ENCODE data around the gene SRA1. TPM values are rescaled to one million over a fixed set of nuclear protein-coding genes. Genes with fewer than 3 reads are reported as not detected.

The SRA1 gene
- total and polyA plus RNA-seq, 4 donors, result 12.9 to 41.1 (median 19.8) TPM

DNA sequence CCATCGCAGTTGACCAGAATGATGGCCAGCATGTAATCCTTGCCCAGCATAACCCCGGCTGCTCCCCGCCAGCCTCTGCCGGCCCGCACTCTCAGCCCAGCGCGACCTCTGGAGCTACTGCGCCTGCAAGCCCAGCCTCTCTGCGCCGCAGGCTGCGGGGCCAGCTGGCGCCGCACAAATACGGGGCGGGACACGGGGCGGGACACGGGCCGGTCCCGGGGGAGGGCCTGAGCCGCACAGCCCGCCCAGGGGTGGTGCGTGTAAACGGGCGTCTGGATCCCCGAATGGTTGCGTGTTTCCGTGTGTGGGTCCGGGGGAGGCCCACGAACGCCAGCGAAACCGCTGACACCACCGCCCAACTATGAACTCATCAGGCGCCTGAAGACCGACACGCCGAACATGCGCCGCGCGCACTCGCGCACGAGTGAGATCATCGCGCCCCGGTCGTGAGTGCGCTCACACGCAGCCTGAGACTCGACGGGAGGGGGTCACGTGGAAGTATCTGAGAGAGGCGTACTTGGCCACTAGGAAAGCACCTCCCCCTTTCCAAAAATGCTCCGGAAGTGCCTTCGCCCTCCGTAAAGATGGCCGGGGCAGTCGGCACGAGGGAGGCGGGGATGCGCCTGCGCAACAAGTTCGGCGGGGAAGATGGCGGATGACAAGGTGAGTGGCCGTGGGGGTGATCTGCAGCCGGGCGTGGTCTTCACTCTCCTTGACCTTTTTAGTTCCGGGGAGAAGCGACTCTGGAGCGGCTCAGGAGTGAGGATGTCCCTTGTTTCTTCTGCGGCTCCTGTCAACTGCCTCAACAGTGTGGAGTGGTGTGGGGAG lies 7.1 kb upstream of the SRA1 start, which contains the start of the genes APBB3 and SLC35A4 (continued):
- TF ChIP-seq, protein P1, sequence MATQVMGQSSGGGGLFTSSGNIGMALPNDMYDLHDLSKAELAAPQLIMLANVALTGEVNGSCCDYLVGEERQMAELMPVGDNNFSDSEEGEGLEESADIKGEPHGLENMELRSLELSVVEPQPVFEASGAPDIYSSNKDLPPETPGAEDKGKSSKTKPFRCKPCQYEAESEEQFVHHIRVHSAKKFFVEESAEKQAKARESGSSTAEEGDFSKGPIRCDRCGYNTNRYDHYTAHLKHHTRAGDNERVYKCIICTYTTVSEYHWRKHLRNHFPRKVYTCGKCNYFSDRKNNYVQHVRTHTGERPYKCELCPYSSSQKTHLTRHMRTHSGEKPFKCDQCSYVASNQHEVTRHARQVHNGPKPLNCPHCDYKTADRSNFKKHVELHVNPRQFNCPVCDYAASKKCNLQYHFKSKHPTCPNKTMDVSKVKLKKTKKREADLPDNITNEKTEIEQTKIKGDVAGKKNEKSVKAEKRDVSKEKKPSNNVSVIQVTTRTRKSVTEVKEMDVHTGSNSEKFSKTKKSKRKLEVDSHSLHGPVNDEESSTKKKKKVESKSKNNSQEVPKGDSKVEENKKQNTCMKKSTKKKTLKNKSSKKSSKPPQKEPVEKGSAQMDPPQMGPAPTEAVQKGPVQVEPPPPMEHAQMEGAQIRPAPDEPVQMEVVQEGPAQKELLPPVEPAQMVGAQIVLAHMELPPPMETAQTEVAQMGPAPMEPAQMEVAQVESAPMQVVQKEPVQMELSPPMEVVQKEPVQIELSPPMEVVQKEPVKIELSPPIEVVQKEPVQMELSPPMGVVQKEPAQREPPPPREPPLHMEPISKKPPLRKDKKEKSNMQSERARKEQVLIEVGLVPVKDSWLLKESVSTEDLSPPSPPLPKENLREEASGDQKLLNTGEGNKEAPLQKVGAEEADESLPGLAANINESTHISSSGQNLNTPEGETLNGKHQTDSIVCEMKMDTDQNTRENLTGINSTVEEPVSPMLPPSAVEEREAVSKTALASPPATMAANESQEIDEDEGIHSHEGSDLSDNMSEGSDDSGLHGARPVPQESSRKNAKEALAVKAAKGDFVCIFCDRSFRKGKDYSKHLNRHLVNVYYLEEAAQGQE (IDR thresholded peaks at IDR 0.05), result peak; percentile 92
- TF ChIP-seq HNF4A (conservative IDR thresholded peaks at IDR 0.05), result peak; percentile 37 to 53
- TF ChIP-seq, protein P2, sequence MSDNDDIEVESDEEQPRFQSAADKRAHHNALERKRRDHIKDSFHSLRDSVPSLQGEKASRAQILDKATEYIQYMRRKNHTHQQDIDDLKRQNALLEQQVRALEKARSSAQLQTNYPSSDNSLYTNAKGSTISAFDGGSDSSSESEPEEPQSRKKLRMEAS (IDR thresholded peaks at IDR 0.05), result peak; percentile 99
- TF ChIP-seq RXRA (IDR thresholded peaks at IDR 0.05), result peak; percentile 91
- TF ChIP-seq NR2F2 (IDR thresholded peaks at IDR 0.05), result peak; percentile 35
- TF ChIP-seq, protein P3, sequence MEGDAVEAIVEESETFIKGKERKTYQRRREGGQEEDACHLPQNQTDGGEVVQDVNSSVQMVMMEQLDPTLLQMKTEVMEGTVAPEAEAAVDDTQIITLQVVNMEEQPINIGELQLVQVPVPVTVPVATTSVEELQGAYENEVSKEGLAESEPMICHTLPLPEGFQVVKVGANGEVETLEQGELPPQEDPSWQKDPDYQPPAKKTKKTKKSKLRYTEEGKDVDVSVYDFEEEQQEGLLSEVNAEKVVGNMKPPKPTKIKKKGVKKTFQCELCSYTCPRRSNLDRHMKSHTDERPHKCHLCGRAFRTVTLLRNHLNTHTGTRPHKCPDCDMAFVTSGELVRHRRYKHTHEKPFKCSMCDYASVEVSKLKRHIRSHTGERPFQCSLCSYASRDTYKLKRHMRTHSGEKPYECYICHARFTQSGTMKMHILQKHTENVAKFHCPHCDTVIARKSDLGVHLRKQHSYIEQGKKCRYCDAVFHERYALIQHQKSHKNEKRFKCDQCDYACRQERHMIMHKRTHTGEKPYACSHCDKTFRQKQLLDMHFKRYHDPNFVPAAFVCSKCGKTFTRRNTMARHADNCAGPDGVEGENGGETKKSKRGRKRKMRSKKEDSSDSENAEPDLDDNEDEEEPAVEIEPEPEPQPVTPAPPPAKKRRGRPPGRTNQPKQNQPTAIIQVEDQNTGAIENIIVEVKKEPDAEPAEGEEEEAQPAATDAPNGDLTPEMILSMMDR (IDR thresholded peaks at IDR 0.05; ENCODE audit: low read depth, low read length, missing input control), result no peak
- TF ChIP-seq SP1 (IDR thresholded peaks at IDR 0.05), result peak; percentile 77

DNA sequence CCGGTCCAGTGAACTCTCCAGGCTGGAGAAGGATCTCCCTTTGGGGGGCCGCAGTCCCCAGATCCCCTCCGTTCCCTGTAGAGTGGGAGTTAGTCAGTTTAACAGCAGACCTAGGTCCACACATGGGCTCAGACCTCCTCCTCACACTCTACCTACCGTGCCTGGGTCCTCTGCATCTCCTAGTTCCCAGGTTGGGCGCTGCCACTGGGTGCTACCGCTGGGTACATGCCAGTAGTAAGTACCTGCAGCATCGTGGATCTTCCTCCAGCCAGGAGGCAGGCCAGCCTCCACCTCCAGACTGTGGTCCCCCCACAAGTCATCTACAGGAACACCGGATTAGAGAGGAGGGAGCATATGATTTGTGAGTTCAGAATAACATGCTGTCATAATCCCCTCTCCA lies 6.3 kb upstream of the SRA1 start:
- H3K9ac ChIP-seq (ENCODE audit: low read depth in 1 of 2, low read length in 2 of 2), result peak overlapping the region; percentile 73 to 97
- H3K27ac ChIP-seq (ENCODE audit: low read depth in 1 of 2, low read length in 2 of 2), result peak overlapping the region; percentile 92 to 96
- H3K36me3 ChIP-seq (ENCODE audit: control insufficient read depth in 4 of 4, insufficient read depth in 3 of 4, low read depth in 1 of 4, low read length in 3 of 4), result peaks cover 6 to 20% (median 15%) of the 10 kb centered on the region in 4 donors
- TF ChIP-seq HNF4A (conservative IDR thresholded peaks at IDR 0.05) (no peak), GABPA (IDR thresholded peaks at IDR 0.05 in 1 of 2, conservative IDR thresholded peaks at IDR 0.05 in 1 of 2) (no peak), JUND (IDR thresholded peaks at IDR 0.05) (no peak), EGR1 (IDR thresholded peaks at IDR 0.05; ENCODE audit: low read depth in 2 of 2) (no peak), SP1 (IDR thresholded peaks at IDR 0.05) (no peak), YY1 (IDR thresholded peaks at IDR 0.05) (no peak), TAF1 (conservative IDR thresholded peaks at IDR 0.05) (no peak), FOXA2 (IDR thresholded peaks at IDR 0.05) (no peak), HNF4G (IDR thresholded peaks at IDR 0.05) (no peak), RAD21 (IDR thresholded peaks at IDR 0.05) (no peak), FOXA1 (IDR thresholded peaks at IDR 0.05) (no peak), RXRA (IDR thresholded peaks at IDR 0.05) (no peak)
- TF ChIP-seq, protein P4, sequence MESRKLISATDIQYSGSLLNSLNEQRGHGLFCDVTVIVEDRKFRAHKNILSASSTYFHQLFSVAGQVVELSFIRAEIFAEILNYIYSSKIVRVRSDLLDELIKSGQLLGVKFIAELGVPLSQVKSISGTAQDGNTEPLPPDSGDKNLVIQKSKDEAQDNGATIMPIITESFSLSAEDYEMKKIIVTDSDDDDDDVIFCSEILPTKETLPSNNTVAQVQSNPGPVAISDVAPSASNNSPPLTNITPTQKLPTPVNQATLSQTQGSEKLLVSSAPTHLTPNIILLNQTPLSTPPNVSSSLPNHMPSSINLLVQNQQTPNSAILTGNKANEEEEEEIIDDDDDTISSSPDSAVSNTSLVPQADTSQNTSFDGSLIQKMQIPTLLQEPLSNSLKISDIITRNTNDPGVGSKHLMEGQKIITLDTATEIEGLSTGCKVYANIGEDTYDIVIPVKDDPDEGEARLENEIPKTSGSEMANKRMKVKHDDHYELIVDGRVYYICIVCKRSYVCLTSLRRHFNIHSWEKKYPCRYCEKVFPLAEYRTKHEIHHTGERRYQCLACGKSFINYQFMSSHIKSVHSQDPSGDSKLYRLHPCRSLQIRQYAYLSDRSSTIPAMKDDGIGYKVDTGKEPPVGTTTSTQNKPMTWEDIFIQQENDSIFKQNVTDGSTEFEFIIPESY (IDR thresholded peaks at IDR 0.05), result no peak
- TF ChIP-seq, protein P3 (IDR thresholded peaks at IDR 0.05; ENCODE audit: low read depth, low read length, missing input control), result no peak
- TF ChIP-seq, protein P5, sequence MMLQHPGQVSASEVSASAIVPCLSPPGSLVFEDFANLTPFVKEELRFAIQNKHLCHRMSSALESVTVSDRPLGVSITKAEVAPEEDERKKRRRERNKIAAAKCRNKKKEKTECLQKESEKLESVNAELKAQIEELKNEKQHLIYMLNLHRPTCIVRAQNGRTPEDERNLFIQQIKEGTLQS (IDR thresholded peaks at IDR 0.05), result no peak
- TF ChIP-seq, protein P2 (IDR thresholded peaks at IDR 0.05), result no peak
- TF ChIP-seq, protein P1 (IDR thresholded peaks at IDR 0.05), result no peak
- peaks cover 27 to 77% (median 73%) of the 10 kb centered on the region in 4 donors for H3K4me1 ChIP-seq (ENCODE audit: control insufficient read depth in 4 of 4, insufficient read depth in 4 of 4, low read length in 3 of 4)
- 67% methylated on average over 8 of the region's 8 CpGs for WGBS
- H3K9me3 ChIP-seq (ENCODE audit: control insufficient read depth in 4 of 4, low read length in 3 of 4), result no peaks in the 10 kb centered on the region
- H3K27me3 ChIP-seq (ENCODE audit: control insufficient read depth in 4 of 4, insufficient read depth in 4 of 4, low read length in 3 of 4), result no peaks in the 10 kb centered on the region
- DNase-seq (ENCODE audit: low spot score), result no peak
- peak overlapping the region; percentile 62 to 97 (median 66) for H3K4me3 ChIP-seq (ENCODE audit: low read depth in 1 of 3, low read length in 3 of 3)
